Middle frontal gyrus (tissue), 1 donor: ENCODE data around the gene CREBBP.

Experiments used
- DNase-seq: peaks from one replicate; pipeline ENCODE4 v3.0.0-alpha.2; 2015; ENCODE audit warnings: low spot score; ENCODE audit errors: extremely low spot score

The CREBBP gene

DNA sequence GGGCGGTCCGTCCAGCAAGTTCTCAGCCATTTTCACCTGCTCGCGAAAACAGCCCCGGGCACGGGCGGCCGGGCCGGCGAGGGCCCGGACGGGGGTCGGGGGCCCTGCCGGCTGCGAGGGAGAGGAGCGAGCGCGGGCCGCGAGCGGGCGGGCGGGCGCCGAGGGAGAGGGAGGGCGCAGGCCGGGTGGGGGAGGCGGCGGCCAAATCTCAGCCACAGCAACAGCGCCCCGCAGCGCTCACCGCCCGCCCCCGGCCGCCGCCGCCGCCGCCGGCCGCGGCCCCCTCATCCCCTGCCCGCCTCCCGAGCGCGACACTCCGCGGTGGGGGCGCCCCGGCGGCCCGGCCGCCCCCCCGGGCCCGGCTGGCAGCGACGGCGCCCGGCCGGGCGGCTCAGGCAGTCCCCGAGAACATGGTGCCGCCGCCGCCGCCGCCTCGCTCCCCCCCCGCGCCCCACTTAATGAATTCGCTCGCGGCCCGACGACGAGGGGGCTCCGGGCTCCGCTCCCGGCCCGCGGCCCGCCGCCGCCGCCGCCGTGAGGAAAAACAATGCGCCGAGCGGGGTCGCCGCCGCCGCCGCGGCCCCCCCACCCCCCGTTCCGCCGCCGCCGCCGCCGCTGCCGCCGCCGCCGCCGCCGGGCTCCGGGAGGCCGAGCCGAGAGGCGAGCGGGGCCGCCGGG is 487 bp downstream of the CREBBP start:
- DNase-seq, result no peak

DNA sequence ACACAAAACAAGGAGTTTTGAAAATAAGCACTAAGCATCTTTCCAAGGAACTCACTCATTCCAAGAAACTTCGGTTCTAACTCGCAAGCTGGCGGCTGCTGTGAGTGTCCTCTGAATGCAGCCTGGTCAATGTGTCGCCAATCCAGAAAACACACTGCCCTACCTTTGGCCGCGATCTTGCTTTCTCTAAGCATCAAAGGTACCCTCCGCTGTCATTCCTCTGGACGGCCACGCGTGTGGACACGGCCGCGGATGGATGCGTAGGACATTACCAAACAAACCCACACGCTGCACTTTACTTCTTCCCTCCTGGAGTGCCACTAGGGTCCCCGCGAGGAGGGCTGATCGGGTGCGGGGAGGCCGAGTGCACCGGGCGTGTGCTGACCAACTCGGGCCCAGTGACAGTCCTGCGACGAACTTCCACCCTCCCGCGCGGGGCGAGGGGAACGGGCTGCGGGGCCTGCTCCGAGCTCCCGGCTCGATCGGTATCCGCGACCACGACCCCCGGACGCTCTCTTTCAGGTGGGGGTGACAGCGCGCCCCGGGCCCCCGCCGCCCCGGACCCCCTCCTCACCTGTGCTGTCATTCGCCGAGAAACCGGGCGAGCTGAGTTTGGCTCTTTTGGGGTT is 1.1 kb downstream of the CREBBP start:
- no peak for DNase-seq

DNA sequence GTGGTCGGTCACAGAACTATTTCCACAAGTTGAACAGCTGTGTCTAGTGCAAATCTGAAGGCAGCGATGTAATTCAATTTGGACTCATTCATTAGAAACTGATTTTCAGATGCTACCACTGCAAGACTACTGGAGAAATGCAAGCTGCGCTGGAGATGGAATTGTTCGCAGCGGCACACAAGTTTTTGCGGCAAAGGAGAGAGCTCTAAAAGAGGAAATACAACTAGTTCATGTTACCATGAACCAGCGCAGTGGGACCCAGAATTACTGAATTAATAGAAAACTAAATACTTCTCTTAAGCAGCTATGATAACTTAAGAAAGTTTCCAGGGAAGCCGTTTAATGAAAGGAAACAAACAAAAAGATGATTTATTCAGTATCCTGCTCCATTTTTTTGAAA is 1.9 kb downstream of the CREBBP start:
- DNase-seq, result no peak

DNA sequence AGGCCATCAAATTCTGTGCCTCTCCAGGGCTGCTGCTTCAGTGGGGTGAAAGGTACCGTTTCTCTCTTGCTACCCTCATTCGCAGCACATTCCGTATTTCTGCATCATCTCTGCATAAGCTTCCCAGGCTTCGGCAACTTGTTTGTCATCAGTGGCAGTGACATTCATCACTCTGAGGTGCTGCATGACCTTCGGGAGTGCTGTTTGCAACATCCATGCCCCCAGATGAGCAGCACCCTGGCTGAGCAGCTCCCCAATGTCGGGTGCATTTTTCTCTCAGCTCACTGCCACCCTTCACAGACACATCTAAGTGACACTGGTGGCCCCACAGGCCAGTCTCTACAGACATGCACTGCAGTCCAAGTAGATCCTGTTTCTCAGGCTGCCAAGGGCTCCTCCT is 3.8 kb downstream of the CREBBP start:
- DNase-seq, result no peak

GRCh38 chr16:3876160-3876559 is 4.4 kb downstream of the CREBBP start:
- DNase-seq, result no peak

DNA sequence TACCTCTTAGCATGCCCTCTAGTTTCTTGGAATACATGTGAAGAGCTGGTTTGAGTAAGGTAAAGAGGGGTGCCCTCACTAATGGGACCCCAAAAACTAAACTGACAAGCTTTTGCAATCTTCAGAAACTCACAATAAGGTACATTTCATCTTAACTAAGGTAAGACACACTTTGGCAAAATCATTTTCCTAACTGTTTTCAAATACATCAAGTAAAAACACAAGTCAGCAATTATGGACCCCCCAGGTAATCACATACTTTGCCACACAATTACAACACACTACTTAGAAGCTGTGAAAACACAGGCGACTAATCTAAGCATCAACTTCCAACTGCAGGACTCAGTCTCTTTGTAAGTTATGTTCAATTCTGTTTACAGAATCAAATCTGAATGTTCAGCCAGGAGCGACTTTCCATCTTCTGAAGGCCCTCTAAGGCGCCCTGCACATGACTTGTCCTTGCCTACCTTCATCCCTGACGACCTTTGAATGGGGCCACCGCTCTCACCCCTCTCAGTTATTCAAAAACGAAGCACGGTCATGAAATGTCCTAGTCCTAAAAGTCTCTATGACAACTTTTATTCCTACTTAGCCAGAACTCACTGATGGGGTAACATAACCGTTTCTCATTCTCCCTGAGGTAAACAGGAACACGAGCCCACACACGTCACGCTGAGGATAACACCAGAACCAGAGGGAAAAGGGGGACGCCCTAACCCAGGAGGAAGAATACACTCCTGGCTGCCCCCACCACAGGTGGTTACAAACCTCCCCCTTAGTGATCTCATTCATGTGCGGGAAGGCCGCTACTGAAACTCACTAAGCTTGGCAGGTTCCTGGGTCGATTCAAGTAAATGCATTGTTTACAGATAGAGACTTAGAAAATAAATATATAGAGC is 5.5 kb downstream of the CREBBP start:
- no peak for DNase-seq

DNA sequence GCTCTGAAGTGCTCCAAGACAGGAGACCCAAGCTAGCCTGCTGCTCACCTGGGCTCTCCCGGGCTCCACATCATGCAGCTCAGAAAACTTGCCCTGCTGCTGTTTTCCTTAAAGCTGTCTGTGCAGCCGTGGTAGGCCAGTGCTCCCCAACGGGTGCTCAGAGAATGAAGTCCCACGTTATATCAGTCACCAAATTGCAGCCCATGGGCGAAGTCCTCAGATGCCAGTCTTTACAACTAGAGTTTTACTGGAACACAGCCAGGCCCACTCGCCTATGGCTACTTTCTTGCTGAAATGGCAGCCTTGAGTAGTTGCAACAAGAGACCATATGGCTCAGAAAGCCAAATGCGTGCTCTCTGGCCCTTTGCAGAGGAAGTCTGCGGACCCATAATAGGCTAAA is 6.3 kb downstream of the CREBBP start:
- DNase-seq, result no peak

DNA sequence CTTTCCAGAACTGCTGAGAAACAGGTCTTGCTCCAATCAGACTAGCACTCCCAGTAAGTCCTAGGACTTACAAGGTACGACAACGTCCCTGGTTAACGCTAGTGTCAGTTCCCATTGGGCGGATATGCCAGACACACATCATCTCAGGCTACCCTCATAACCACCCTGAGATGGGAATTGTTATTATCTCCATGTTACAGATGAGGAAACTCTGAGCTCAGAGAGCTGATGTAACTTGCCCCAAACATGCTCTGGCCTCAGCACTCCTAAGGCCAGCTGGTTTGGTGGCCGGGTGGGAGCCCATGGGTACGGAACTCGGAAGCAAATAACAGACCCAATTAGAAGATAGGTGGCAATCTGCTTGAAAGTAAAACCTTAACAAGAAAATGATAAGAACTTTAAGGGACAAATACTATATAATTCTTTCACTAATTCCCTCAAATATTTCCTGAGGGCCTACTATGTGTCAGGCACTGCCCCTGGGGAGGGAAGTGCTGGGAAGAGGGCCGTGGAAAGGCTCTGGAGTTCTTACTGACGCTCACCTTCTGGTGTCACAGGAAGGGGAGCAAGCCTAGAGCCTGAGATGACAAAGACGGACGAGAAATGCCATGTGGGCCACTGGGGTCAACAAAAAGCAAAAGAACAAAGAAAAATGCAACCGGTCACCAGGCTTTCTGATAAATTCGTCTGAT is 6.9 kb downstream of the CREBBP start:
- no peak for DNase-seq

- no peak for DNase-seq
Observed at GRCh38 chr16:3872216-3872895, 8.2 kb downstream of the CREBBP start.

DNA sequence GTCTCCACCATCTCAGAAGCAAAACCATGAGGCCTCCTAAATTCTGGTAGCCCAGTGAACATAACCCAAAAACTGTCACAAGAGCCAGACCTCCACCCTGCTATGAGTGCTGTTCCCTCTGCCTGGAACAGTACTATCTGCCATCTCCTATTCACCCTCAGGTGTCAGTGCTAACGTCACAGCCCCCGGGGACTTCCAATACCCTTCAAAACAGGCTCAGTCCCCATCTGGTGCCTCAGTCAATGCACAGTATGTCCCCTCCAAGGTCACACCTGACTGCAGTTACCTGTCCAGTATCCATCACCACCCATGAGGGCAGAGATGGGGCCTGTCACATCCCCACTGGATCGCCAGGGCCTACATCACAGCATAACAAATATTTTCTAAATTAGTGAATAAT is 11.5 kb downstream of the CREBBP start:
- no peak for DNase-seq

DNA sequence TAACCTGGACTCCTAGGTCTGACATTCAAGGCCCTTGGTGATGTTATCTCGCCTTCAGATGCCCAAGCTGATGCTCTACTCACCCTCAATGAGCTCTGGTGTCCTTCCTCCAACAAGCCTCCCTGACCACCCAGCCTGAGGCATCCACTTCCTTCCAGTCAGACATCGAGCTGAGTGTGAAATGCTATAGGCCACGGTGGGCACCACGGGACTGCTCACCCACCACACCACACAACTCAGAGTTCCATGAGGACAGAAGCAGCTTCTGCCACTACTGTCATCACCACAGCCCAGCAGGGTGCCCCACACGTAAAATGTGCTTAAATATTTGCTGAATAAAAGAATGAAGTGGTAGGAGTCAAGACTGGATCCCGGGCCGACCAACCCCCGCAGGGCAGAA is 12.0 kb downstream of the CREBBP start:
- DNase-seq, result no peak

GRCh38 chr16:3866703-3867431 is 13.6 kb downstream of the CREBBP start:
- no peak for DNase-seq

- DNase-seq, result no peak
Observed at GRCh38 chr16:3865241-3865640, 15.3 kb downstream of the CREBBP start.

- no peak for DNase-seq
Observed at GRCh38 chr16:3864562-3864961, 16.0 kb downstream of the CREBBP start.

DNA sequence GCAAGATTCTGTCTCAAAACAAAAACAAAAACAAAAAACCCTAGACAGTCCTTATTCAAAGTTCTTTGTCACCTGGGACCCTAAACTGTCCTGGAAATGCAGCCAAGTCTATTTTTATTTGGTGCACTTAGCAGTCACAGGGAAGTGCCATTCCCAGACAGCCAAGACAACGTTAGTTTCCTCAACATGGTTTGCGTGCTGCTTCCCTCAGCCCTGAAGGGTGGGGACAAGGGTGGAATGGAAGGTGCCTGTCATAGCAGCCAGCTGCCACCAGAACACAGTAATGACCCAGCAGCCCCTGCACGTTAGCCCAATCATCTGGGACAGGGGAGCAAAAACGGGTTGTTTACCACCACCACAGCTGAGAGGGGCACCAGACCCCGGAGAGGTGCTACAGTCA is 16.9 kb downstream of the CREBBP start:
- DNase-seq, result no peak

GRCh38 chr16:3861808-3862451 is 18.6 kb downstream of the CREBBP start:
- DNase-seq, result no peak

GRCh38 chr16:3859889-3860288 is 20.6 kb downstream of the CREBBP start:
- no peak for DNase-seq

DNA sequence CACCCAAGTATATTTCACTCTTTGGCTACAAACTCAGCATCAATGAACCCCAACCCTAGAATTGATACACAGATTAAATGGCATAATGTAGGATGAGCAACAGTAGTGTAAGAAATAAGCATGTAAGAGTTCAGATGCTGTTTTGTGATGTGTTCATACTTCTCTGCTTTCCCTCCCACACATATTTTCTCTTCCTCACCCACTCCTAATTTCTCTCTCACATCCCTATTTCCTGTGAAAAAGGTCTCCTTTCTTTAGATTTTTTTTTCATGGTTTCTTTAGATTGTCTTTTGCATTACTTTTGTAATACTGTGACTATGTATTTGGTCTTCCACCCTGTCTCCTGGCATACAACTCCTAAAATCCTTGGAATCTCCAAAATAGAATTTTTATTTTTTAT is 21.7 kb downstream of the CREBBP start:
- no peak for DNase-seq

- DNase-seq, result no peak
Observed at GRCh38 chr16:3857189-3858043, 23.1 kb downstream of the CREBBP start.
